Prostate gland (tissue), 2 donors: ENCODE results near the gene STOM.

ENCODE experiments used
- CTCF ChIP-seq, 4 experiments: fragments of 200-600 bp in 2 of 4; fragments of 450-650 bp in 2 of 4; sonication (generic) in 2 of 4; IDR thresholded peaks; 1 replicate in 3 of 4; 2 replicates in 1 of 4; pipeline ENCODE4 v1.5.1; 2016 to 2019; ENCODE audit warnings: antibody characterized with exemption in 4 of 4, mild to moderate bottlenecking in 2 of 4, moderate library complexity in 2 of 4
- POLR2AphosphoS5 ChIP-seq: sonication (generic); formaldehyde crosslinking; IDR thresholded peaks from one replicate; pipeline ENCODE4 v1.6.1; 2017; ENCODE audit warnings: antibody characterized with exemption

DNA sequence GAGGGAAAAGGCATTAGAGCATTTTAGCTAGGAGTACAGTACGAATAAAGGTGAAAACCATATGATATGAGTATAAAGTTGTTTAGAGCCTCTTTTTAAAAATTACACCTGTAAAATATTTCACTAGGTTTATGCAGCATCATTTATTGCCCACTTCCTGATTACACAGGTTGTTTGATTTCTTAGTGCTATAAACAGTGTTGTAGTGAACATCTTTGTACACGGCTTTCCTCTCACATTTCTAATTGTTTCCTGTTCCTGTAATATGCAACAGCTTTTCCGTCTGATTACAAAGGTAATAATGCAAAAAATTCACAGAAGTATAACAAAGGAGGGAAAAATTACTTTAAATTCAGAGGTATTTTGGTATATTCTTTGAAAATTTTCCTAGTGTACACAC is 13.0 kb downstream of the STOM start:
- TF ChIP-seq POLR2AphosphoS5 (peak; percentile 67), CTCF (IDR thresholded peaks at IDR 0.05) (no peak)
